Measurements from ENCODE around the gene FRMD5.

FRMD5 gene

GRCh38 chr15:44159492-44159891, 35.6 kb downstream of the FRMD5 start:
- no peak for DNase-seq

- no peak for DNase-seq
Observed at GRCh38 chr15:44158111-44158510, 37.0 kb downstream of the FRMD5 start.

- no peak for DNase-seq
Observed at GRCh38 chr15:44157679-44158078, 37.4 kb downstream of the FRMD5 start.

- DNase-seq: no peak
Observed at GRCh38 chr15:44153352-44153751, 41.7 kb downstream of the FRMD5 start.

GRCh38 chr15:44149224-44149623, 45.8 kb downstream of the FRMD5 start:
- no peak for DNase-seq

- no peak for DNase-seq
Observed at GRCh38 chr15:44148580-44148979, 46.5 kb downstream of the FRMD5 start.

DNA sequence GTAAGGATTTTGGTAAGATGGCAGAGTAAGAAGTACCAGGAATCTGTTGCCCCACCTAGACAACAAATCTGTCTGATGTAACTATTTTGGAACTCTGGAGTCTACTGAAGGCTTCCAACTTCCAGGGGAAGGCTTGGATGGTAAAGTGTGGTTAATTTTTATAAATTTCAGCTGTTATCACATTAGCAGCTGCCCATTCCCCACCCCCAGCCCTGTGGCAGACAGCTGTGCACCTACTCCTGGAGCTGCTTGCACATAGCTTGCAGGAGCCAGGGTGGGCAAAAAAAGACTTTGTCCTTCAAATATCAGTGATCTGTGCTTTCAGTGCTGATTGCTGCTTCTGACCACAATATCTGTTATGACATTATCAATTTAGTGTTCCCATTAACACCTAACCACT, 47.4 kb downstream of the FRMD5 start:
- no peak for DNase-seq

GRCh38 chr15:44145495-44145894, 49.6 kb downstream of the FRMD5 start:
- no peak for DNase-seq

DNA sequence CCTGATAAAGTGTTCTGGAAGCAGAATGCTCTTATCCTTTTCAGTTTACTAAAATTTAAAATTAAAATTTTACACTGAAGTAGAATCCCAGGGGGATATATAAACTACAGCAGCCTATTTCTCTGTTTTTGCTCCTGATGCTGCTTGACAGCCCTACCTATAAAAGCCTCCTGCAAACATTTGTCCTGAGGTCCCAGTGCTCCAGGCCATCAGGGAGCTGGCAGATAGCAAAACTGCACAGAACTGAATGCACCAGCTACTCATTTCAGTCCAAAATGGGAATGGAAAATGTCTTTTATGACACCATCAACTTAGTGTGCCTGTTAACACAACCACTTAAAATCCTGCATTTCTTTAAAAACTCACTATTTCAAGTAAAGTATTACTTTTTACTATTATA, 50.1 kb downstream of the FRMD5 start:
- no peak for DNase-seq

- DNase-seq: no peak
Observed at GRCh38 chr15:44144184-44144583, 50.9 kb downstream of the FRMD5 start.

GRCh38 chr15:44137750-44138149, 57.3 kb downstream of the FRMD5 start:
- no peak for DNase-seq

DNA sequence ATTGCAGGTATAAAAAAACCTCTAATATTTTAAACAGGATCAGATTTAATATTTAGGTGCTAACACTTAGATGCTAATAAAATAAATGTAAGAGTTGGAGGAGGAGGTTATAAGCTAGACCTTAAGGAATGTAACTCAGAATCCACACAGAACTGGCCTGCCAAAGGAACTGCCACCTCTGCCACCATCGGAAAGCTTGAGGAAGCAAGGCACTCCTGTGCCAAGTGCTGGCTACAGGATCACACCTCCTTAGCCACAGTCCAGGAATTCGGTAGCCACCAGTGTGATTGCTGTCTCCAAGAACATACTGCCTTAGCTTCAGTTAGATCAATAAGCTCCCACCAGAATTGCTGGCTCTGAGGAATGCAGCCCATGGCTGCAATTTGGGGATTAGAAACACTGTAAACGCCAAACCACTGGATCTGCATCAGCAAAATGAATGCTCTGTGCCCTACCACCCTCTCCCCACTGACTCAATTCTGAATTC, 58.0 kb downstream of the FRMD5 start:
- no peak for DNase-seq

- DNase-seq: no peak
Observed at GRCh38 chr15:44132057-44132456, 63.0 kb downstream of the FRMD5 start.

GRCh38 chr15:44130778-44131177, 64.3 kb downstream of the FRMD5 start:
- DNase-seq: no peak

GRCh38 chr15:44129911-44130310, 65.2 kb downstream of the FRMD5 start:
- DNase-seq: no peak

DNA sequence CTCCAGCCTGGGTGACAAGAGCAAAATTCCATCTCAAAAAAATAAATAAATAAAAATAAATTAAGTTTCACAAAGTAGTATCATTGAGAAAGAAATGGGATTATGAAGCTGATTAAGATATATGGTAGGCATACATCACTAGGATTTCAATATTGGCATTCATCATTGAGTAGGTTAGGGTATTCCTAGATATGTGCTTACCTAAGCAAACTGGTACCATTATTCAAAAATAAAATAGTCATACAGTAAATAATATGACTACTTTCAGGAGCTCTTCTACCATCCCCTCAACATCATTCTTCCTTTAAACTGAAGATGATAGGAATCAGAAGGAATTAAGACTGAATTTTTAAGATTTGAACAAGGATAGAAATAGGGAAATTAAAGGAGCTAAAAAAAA, 66.6 kb downstream of the FRMD5 start:
- DNase-seq: no peak

DNA sequence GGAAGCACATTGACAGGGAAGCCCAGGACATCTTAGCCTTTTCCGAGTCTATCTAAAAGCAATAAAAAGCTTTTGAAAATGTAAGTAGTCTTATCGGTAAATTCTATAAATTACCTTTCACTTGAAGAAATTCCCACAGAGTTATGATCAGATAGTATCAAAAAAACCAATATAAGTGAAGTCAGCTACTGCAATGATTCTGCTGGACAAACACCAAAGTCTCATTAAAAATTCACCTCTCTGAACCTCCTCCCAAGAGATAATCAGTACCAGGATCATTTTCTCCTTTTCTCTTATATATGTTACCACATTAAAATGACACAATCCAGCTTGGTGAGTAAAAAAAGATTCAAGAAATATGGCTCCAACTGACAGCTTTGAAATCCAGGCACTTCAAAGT, 69.2 kb downstream of the FRMD5 start:
- DNase-seq: no peak

DNA sequence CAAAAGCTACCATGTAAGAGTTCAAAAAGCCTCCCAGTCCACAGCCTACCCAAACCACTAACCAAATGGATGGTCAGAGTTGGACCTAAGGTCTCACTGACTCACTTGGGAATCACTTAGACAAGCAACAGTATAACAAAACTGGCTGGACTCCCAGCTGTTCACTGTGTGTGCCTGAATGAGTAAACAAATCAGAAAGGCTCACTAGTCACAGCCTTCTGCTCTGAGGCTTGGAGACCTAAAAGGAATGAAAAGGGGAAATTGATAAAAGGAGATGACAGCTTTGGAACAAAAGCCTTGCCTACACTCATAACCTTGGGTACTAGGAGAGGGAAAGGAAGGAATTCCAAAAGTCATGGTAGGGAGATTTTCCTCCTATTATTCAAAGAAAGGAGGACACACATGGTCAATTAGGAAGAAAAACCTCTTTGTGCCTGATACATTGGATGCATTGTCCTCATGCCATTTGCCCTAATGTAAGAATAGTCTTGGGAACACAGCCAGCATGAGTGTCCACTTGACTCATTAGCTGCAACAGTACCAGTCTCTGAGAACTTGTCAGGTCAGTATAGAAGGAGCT, 92.3 kb downstream of the FRMD5 start:
- DNase-seq: no peak

DNA sequence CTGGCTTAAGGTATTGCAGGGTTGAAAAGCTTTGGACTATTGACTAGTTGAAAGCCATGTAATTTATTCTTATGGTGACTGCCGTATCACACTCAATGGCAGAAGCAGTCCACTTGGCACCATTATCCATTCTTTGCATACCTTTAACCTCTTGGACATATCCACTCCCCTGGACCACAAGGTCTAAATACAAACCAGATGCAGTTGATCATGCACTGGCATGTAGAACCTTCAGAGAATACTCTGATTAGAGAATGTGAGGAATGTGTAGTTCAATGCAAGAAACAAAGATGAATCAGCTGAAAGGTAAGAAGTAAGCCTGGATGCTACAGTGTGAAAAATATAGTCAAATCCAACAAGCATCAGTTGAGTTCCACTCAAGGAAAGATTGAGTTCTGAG, 93.1 kb downstream of the FRMD5 start:
- no peak for DNase-seq

DNA sequence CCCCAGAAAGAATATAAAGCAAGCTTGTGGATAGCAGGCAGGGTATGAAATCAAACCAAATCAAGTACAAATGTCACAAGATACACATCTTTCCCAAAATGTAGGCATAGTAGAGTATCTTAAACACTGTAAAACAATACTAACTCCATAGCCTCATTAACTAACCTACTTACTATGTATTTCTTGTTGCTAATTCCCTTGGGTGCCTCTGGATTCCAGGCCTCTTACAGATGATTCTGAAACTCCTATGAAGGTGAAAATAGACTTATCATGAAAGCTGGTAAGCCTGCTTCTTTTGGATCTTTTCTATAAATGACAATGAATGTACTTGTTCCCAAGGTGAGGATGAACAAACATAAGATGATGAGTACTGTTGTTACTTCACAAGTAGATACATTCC, 93.8 kb downstream of the FRMD5 start:
- no peak for DNase-seq

GRCh38 chr15:44099671-44100070, 95.4 kb downstream of the FRMD5 start:
- DNase-seq: no peak

GRCh38 chr15:44097552-44097951, 97.5 kb downstream of the FRMD5 start:
- DNase-seq: no peak

GRCh38 chr15:44096596-44096995, 98.5 kb downstream of the FRMD5 start:
- no peak for DNase-seq

DNA sequence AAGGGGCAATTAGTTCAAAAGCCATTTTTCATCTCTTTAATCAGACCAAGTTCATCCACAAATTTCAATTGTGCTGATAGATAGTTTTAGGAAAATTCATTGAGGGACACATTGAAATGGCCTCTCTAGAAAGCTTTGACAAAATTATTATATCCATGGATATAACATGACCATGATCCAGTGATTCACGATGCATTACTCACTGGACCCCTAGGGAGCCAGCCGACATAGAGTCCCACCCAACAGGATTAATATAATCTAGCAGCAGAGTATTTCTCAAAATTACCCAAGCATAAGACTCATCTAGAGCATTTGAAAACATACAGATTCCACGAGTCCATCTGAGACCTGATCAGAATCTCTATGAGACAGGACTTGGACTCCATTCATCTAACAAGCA, 100.3 kb downstream of the FRMD5 start:
- no peak for DNase-seq

DNA sequence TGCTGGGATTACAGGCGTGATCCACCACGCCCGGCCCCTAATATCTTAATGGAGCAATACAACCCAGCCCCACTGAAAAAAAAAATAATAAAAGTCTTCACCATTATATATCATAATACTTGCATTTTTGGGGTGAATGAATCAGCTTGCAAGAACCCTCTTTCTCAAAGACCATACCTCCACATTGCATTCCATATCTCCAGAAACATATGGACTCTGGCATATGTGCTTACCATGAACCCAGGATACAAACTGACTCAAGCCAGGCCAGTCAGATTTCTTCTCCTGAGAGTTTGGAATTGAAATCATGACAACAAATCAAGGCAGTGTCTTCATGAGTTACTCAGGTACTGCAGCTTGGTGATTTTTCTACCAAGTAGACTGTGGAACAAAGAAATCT, 101.2 kb downstream of the FRMD5 start:
- DNase-seq: no peak

- DNase-seq: no peak
Observed at GRCh38 chr15:44092221-44092620, 102.8 kb downstream of the FRMD5 start.

Measured in NCI-H2227 treated with DMSO at 0.1 percent for 48 hours (cell line).